MV-4-11 (cell line): Measurements from ENCODE around the gene FAM168A.
"Not testable (repeated sequence)": the region's sequence is repeated elsewhere in the genome, so short reads cannot be mapped to it uniquely, and the experiment has no call there.

Experiments used
- DNase-seq: peaks from one replicate; lab custom pipeline; 2025; lab: John Stamatoyannopoulos, UW

FAM168A gene

DNA sequence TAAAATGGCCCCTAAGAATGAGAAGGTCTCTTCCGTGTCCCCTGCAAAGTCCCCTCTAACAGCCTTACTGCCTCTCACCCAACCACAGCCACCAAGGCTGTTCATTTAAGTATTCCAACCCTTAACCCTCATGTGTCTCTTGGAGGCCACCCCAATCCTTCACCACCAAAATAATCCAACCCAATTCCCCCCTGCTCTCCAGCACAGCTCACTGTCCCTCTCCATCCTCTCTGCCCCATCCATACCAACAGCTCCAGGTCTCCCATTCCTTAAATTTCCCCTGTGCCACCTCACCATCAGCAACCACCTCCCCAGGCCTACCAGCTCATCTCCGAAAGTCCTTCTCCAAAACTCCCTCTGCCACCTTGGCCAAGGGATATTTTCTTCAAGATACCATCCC, 1.4 kb downstream of the FAM168A start:
- DNase-seq = no peak

- DNase-seq = no peak
These were observed 5.3 kb downstream of the FAM168A start for GRCh38 chr11:73592640-73593039.

GRCh38 chr11:73591743-73592142, 6.2 kb downstream of the FAM168A start:
- no peak for DNase-seq

DNA sequence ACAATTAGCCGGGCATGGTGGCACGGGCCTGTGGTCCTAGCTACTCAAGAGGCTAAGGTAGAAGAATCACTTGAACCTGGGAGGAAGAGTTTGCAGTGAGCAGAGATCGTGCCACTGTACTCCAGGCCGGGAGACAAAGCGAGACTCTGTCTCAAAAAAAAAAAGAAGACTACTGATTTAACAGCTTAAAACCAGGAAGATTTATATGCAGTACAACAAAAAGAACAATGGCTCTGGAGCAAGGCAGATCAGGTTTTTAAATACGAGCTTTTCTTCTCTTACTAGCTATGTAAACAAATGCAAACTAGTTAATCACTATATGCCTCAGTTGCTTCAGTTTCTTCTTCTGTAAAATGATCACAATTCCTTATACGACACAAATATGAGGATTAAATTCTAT, 6.9 kb downstream of the FAM168A start:
- no peak for DNase-seq

DNA sequence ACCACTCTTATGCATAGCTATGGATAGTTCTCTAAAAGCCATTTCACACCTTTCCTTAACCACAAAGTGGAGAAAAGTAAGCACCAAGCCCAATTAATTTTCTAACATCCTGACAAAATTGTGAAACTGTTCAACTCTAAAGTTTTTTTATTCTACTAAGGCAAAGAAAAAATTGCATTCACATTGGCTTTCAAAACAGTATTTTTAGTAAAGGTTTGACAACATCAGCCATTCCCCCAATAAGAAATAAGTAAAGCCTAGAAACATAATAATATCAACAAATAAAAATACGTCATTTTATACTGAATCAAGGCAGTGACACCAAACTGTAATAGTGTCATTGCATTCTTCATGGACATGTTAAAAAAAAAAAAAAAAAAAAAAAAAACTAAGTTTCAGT, 11.1 kb downstream of the FAM168A start:
- DNase-seq = no peak

DNA sequence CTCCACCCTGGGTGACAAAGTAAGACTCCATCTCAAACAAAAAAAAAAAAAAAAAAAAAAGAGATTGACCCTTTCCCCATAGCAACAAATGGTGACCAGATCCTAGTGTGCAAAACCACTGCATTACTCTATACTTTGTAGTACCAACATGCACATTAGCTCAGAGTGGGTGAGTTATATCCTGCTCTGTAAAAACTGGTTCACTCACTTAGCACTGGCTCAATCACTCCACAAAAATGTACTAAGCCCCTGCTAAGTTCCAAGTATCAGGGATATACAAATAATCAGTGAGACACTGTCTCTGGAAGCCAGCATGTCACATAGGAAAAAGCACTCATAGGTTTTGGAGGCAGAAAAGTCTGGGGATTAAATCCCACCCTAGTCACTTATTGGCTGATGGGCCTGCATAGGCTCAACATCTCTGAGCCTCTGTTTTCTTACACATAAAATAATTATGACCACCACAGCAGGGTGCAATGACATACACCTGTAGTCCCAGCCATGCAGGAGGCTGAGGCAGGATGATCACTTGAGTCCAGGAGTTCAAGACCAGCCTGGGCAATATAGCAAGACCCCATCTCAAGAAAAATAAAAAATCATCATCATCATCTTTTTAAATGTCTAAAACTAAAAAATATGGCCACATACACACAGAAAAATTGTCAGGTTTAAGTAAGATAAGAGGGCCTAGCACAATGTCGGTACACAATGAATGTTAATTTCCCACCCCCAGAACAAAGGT, 11.9 kb downstream of the FAM168A start:
- DNase-seq = no peak

GRCh38 chr11:73584831-73585230, 13.1 kb downstream of the FAM168A start:
- no peak for DNase-seq

DNA sequence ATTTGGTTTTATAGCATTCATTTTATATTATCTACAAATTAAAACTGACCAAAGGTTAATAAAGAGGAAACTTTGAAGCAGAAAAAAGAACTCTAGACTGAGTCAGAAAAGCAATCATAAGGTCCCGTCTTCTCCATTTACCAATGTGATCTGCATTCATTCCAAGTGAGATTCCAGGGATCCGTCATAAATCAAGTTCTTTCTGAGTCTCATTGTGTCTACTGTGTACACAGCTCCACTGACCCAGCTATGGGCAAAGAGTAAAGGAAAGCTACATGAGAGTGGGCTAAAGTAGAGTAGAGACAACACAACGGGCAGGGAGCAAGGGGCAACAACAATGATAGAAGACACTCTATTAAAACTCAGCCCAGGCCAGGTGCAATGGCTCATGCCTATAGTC, 15.3 kb downstream of the FAM168A start:
- DNase-seq = no peak

DNA sequence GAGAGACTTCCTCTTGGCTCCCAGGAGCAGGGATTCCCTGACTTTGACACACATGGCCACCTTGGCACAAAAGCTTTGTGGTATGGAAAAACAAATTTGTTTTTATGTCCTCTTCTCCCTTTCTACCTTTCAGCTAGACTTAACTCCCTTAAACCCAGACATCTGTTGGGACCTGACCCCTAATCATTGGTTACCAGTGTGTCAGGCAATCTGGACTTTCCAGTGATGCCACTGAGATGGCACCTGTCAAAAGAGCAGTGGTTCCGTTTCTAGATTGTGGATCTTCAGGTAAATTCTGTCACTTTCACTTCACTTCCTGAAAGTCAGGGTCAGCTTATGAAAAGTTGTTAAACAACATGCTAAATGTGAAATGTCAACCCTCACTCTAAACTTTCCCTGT, 17.2 kb downstream of the FAM168A start:
- not testable (repeated sequence) for DNase-seq

DNA sequence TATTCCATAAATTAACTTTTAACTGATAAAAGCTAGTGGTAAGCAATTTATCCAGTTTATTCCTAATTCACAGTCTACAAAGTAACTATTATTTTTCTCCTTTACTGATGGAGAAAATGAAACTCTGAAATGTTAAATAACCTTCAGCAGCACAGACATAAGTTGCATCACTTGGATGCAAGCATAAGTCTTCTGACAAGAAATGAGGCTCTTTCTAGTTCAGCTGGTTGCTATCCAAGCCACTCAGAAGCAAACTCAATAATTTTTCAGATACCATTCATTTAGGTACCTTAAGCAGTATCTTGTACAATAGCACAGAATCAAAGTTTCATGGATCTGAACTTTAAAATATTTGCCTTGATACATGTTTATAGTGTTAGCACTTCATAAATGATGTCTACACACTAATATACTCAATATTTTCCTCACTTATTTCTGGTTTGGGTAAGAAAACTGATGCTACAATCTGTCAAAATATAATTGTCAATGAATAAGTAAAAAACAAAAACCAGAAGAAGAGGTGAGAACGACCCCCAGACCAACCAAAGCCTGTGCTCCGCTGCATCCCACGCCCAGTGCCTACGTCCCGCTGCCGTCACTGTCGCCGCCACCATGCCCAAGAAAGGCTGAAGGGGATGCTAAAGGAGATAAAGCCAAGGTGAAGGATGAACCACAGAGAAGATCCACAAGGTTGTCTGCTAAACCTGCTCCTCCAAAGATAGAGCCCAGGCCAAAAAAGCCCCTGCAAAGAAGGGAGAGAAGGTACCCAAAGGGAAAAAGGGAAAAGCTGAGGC, 18.1 kb downstream of the FAM168A start:
- no peak for DNase-seq

DNA sequence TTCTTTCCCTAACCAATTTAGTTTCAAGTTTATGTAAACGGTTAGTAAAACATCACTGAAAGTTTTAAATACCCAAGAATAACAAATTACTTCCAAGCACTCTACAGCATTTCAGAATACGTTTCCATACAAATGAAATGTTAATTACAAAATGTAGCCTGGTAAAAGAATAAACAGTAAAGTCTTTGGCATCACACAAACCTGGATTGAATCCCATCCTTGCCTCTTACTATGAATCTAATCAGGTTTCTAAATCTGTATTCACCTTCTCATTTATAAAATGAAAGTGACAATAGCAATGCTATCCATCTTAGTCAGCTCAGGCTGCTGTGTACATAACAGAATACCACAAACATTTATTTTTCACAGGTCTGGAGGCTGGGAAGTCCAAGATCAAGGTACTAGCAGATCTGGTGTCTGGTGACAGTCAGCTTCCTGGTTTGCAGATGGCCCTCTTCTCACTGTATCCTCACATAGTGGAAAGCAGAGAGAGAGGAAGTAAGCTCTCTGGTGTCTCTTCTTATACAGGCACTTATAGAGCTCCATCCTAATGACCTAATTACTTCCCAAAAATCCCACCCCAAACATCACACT, 19.2 kb downstream of the FAM168A start:
- peak; percentile 51 for DNase-seq

GRCh38 chr11:73577496-73577917, 20.4 kb downstream of the FAM168A start:
- no peak for DNase-seq

GRCh38 chr11:73576185-73576614, 21.7 kb downstream of the FAM168A start:
- no peak for DNase-seq

- DNase-seq = not testable (repeated sequence)
These were observed 25.9 kb downstream of the FAM168A start for GRCh38 chr11:73571982-73572381.

GRCh38 chr11:73570415-73571114, 27.3 kb downstream of the FAM168A start:
- no peak for DNase-seq

GRCh38 chr11:73566977-73567755, 30.7 kb downstream of the FAM168A start:
- DNase-seq = no peak

DNA sequence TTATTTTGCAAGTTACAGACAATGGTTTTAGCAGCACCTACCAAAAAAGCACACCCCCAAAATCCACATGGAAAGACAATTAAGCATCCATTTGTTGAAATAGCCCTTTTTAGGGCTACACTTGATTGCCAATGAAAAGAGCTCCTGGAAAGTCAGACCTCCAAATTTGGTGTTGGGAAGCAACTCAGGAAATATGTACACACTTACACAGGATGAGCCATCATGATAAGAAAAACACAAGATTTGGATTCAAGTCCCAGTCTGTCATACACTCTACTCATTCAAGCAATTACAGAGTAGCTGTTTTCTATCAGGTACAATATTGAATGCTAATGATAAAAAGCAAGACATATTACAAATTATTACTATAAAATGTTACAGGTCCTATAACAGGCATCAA, 31.5 kb downstream of the FAM168A start:
- no peak for DNase-seq

GRCh38 chr11:73565804-73566203, 32.1 kb downstream of the FAM168A start:
- DNase-seq = no peak

- no peak for DNase-seq
These were observed 33.0 kb downstream of the FAM168A start for GRCh38 chr11:73564903-73565302.

- DNase-seq = no peak
These were observed 34.2 kb downstream of the FAM168A start for GRCh38 chr11:73563539-73564200.

DNA sequence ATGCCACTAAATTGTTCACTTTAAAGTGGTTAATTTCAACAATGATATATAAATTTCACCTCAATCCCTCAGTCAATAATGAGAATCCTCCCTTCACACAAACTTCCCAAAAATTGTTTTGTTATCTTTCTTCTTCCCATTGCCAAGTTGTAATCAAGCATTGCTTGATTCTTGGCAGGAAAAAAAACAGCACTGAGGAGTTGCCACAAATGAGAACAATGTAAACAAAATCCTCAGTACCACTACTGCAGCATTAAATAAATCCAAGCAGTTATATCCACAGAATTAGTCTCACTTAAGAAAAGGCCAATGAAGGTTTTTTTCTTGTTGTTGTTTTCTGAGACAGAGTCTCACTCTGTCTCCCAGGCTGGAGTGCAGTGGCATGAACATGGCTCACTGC, 38.2 kb downstream of the FAM168A start:
- no peak for DNase-seq
